ENCODE results near the gene PRXL2A.

- no peak for TF ChIP-seq TCF4 (CRISPR knock-in tag; IDR thresholded peaks at IDR 0.05; ENCODE audit: borderline replicate concordance)
- TF ChIP-seq GLIS3 (CRISPR knock-in tag; IDR thresholded peaks at IDR 0.05): no peak
- no peak for TF ChIP-seq TOX (CRISPR knock-in tag; IDR thresholded peaks at IDR 0.05; ENCODE audit: borderline replicate concordance)
- no peak for TF ChIP-seq CSDC2 (CRISPR knock-in tag; IDR thresholded peaks at IDR 0.05)
- TF ChIP-seq PATZ1 (CRISPR knock-in tag; IDR thresholded peaks at IDR 0.05; ENCODE audit: borderline replicate concordance): no peak
- TF ChIP-seq ISL1 (CRISPR knock-in tag; IDR thresholded peaks at IDR 0.05): no peak
- TF ChIP-seq SNAI2 (CRISPR knock-in tag; IDR thresholded peaks at IDR 0.05): no peak
- no peak for TF ChIP-seq ZNF70 (CRISPR knock-in tag; IDR thresholded peaks at IDR 0.05)
- TF ChIP-seq ZNF565 (CRISPR knock-in tag; conservative IDR thresholded peaks at IDR 0.05; ENCODE audit: low read depth): no peak
- no peak for TF ChIP-seq ARNTL (CRISPR knock-in tag; IDR thresholded peaks at IDR 0.05; ENCODE audit: borderline replicate concordance, low read depth)
- no peak for TF ChIP-seq ZC3H10 (CRISPR knock-in tag; IDR thresholded peaks at IDR 0.05)
Observed at GRCh38 chr10:80394358-80394916, 13.9 kb upstream of the PRXL2A start.
